ENCODE data around the gene PDZK1IP1. TPM values are rescaled to one million over a fixed set of nuclear protein-coding genes. Genes with fewer than 3 reads are reported as not detected.
A peak's percentile ranks its signal among the peaks of the same experiment; 100 is the strongest.

PDZK1IP1 gene
- total and polyA plus RNA-seq, 2 of the 13 experiments (the other 11 are each of a cell fraction or from before 2014, with no cell fraction given), result 0.24 to 1.6 TPM

- TF ChIP-seq THYN1 (CRISPR knock-in tag; IDR thresholded peaks at IDR 0.05; ENCODE audit: borderline replicate concordance, low read depth) (no peak), MTERF4 (CRISPR knock-in tag; IDR thresholded peaks at IDR 0.05) (no peak), CCAR2 (optimal IDR thresholded peaks at IDR 0.05; ENCODE audit: low read depth, low read length) (no peak), SRF (IDR thresholded peaks at IDR 0.05; ENCODE audit: low read depth, low read length) (no peak), FOXM1 (CRISPR knock-in tag; IDR thresholded peaks at IDR 0.05) (no peak), MLLT10 (CRISPR knock-in tag; IDR thresholded peaks at IDR 0.05) (no peak), DNMT1 (CRISPR knock-in tag; IDR thresholded peaks at IDR 0.05) (no peak), ZNF83 (CRISPR knock-in tag; IDR thresholded peaks at IDR 0.05; ENCODE audit: borderline replicate concordance) (no peak), ZFYVE20 (CRISPR knock-in tag; IDR thresholded peaks at IDR 0.05; ENCODE audit: borderline replicate concordance, low read depth) (no peak), GABPA (IDR thresholded peaks at IDR 0.05; ENCODE audit: low read depth, low read length) (no peak), GABPA (CRISPR knock-in tag; IDR thresholded peaks at IDR 0.05; ENCODE audit: low read depth) (peak; percentile 12; the same call in 1 of the 2 replicates), ZBTB21 (CRISPR knock-in tag; IDR thresholded peaks at IDR 0.05) (no peak), ZBTB7B (CRISPR knock-in tag; IDR thresholded peaks at IDR 0.05) (peak; percentile 61), TRIM24 (CRISPR knock-in tag; IDR thresholded peaks at IDR 0.05) (no peak), ZFP82 (CRISPR knock-in tag; IDR thresholded peaks at IDR 0.05; ENCODE audit: borderline replicate concordance) (no peak), STAG1 (CRISPR knock-in tag; IDR thresholded peaks at IDR 0.05) (peak; percentile 81), MBD4 (IDR thresholded peaks at IDR 0.05; ENCODE audit: borderline replicate concordance, low read length) (no peak), KLF15 (CRISPR knock-in tag; IDR thresholded peaks at IDR 0.05; ENCODE audit: borderline replicate concordance) (no peak), ZNF546 (CRISPR knock-in tag; conservative IDR thresholded peaks at IDR 0.05) (0 out of 2 replicates have a peak, but pooled peaks have one; percentile 26), NFIB (CRISPR knock-in tag; IDR thresholded peaks at IDR 0.05; ENCODE audit: borderline replicate concordance) (no peak), CENPX (CRISPR knock-in tag; IDR thresholded peaks at IDR 0.05) (no peak)
- TF ChIP-seq, protein P1, sequence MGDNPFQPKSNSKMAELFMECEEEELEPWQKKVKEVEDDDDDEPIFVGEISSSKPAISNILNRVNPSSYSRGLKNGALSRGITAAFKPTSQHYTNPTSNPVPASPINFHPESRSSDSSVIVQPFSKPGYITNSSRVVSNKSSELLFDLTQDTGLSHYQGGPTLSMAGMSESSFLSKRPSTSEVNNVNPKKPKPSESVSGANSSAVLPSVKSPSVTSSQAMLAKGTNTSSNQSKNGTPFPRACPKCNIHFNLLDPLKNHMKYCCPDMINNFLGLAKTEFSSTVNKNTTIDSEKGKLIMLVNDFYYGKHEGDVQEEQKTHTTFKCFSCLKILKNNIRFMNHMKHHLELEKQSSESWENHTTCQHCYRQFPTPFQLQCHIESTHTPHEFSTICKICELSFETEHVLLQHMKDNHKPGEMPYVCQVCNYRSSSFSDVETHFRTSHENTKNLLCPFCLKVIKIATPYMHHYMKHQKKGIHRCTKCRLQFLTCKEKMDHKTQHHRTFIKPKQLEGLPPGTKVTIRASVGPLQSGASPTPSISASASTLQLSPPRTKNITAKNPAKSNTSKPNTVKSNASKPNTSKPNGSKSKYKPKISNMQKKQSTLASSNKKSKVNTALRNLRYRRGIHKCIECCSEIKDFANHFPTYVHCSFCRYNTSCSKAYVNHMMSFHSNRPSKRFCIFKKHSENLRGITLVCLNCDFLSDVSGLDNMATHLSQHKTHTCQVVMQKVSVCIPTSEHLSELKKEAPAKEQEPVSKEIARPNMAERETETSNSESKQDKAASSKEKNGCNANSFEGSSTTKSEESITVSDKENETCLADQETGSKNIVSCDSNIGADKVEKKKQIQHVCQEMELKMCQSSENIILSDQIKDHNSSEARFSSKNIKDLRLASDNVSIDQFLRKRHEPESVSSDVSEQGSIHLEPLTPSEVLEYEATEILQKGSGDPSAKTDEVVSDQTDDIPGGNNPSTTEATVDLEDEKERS (CRISPR knock-in tag; IDR thresholded peaks at IDR 0.05), result peak; percentile 40; the same call in 1 of the 2 replicates
- TF ChIP-seq, protein P2, sequence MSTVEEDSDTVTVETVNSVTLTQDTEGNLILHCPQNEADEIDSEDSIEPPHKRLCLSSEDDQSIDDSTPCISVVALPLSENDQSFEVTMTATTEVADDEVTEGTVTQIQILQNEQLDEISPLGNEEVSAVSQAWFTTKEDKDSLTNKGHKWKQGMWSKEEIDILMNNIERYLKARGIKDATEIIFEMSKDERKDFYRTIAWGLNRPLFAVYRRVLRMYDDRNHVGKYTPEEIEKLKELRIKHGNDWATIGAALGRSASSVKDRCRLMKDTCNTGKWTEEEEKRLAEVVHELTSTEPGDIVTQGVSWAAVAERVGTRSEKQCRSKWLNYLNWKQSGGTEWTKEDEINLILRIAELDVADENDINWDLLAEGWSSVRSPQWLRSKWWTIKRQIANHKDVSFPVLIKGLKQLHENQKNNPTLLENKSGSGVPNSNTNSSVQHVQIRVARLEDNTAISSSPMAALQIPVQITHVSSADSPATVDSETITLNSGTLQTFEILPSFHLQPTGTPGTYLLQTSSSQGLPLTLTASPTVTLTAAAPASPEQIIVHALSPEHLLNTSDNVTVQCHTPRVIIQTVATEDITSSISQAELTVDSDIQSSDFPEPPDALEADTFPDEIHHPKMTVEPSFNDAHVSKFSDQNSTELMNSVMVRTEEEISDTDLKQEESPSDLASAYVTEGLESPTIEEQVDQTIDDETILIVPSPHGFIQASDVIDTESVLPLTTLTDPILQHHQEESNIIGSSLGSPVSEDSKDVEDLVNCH (CRISPR knock-in tag; IDR thresholded peaks at IDR 0.05), result no peak
Measured at GRCh38 chr1:47192458-47193384, 2.9 kb upstream of the PDZK1IP1 start (continued).

Data from HepG2 (cell line).